Measurements from ENCODE around the gene GNAZ. TPM values are rescaled to one million over a fixed set of nuclear protein-coding genes. Genes with fewer than 3 reads are reported as not detected.
"Not testable (repeated sequence)": the region's sequence is repeated elsewhere in the genome, so short reads cannot be mapped to it uniquely, and the experiment has no call there.

Gene GNAZ
- total and polyA plus RNA-seq, 12 donors: 1.3 to 4.2 (median 2.3) TPM

DNA sequence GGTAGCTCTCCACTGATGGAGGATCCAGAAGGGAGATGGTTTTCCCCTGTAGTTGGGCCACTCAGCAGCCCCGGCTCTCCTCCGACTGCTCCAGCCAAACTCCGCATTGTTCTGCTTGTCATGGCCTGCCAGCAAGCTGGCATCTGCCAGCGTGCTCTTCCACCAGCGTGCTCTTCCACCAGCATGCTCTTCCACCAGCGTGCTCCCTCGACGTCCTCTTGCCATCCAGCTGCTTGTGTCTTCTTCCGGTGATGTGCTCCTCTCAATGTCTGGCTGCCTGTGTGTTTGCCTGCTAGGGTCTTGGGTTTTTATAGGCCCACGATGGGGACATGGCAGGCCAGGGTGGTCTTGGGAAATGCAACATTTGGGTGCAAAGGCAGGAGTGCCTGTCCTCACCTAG, 43.5 kb upstream of the GNAZ start:
- ATAC-seq (no peak), DNase-seq (no peak)
- 93 to 94% methylated on average over 10 of the region's 10 CpGs for WGBS, 2 donors
- intact Hi-C loops (cut with DNase I): no loop called here
- TF ChIP-seq, protein P1, sequence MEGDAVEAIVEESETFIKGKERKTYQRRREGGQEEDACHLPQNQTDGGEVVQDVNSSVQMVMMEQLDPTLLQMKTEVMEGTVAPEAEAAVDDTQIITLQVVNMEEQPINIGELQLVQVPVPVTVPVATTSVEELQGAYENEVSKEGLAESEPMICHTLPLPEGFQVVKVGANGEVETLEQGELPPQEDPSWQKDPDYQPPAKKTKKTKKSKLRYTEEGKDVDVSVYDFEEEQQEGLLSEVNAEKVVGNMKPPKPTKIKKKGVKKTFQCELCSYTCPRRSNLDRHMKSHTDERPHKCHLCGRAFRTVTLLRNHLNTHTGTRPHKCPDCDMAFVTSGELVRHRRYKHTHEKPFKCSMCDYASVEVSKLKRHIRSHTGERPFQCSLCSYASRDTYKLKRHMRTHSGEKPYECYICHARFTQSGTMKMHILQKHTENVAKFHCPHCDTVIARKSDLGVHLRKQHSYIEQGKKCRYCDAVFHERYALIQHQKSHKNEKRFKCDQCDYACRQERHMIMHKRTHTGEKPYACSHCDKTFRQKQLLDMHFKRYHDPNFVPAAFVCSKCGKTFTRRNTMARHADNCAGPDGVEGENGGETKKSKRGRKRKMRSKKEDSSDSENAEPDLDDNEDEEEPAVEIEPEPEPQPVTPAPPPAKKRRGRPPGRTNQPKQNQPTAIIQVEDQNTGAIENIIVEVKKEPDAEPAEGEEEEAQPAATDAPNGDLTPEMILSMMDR (IDR thresholded peaks at IDR 0.05): no peak
- no peak overlapping the region for H3K27ac ChIP-seq
- no peaks in the 10 kb centered on the region for H3K9me3 ChIP-seq
- H3K27me3 ChIP-seq: peaks cover 0 to 7% (median 2%) of the 10 kb centered on the region in 7 donors
- H3K4me1 ChIP-seq: no peaks in the 10 kb centered on the region
- H3K4me3 ChIP-seq: no peak overlapping the region
- H3K36me3 ChIP-seq: no peaks in the 10 kb centered on the region

DNA sequence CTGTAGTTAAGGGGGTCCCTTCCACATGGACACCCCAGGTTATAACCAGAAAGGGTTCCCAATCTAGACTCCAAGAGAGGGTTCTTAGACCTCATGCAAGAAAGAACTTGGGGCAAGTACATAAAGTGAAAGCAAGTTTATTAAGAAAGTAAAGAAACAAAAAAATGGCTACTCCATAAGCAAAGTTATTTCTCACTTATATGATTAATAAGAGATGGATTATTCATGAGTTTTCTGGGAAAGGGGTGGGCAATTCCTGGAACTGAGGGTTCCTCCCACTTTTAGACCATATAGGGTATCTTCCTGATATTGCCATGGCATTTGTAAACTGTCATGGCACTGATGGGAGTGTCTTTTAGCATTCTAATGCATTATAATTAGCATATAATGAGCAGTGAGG, 42.5 kb upstream of the GNAZ start:
- H3K9me3 ChIP-seq; intact Hi-C loops (cut with DNase I); H3K4me3 ChIP-seq; DNase-seq; H3K36me3 ChIP-seq; H3K27me3 ChIP-seq; ATAC-seq; H3K4me1 ChIP-seq; H3K27ac ChIP-seq: not testable (repeated sequence)

DNA sequence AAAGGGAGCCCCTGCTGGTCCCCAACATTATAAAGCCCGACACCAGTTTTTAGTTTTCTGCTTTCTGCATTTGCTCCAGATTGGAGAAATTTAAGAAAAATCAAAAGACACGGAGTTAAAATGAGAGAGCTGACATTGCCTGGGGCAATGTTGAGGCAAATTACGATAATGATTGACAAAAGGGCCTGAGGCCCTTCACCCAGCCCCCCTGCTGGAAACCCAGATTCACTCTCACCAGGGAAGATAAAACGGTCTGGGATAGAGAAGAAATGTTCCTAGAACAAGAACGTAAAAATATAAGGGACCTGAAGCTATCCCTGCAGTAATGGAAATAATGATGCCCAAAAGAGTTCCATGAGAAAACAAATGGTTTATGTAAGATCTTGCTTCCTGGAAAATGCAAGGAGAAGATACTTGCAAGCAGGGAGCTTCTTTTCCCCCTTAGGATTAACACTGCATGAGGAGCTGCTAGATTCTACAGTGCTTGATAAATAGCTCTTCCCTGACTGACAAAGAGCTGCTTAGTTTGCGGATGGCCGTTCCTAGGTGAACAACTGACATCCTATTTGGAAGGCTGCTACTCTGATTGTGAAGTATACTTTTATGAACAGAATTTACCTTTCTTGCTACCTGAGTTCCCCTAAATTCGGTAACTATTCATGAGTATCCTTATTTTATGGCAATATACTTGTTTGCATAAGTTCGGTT, 40.6 kb upstream of the GNAZ start:
- Histone ChIP-seq H3K9me3 (no peaks in the 10 kb centered on the region), H3K4me1 (no peaks in the 10 kb centered on the region), H3K27ac (no peak overlapping the region), H3K4me3 (no peak overlapping the region), H3K27me3 (peaks cover 0 to 7% (median 2%) of the 10 kb centered on the region in 7 donors), H3K36me3 (no peaks in the 10 kb centered on the region)
- intact Hi-C loops (cut with DNase I): loop anchor here in 3 of 10 donors (5.0 to 10.0 kb wide), 4 partner anchors 55 to 443 kb away; no protein-coding TSS in a partner anchor
- DNase-seq (no peak), ATAC-seq (no peak)
- TF ChIP-seq, protein P1 (IDR thresholded peaks at IDR 0.05): no peak
- 57 to 61% methylated on average over 9 of the region's 9 CpGs for WGBS, 2 donors

DNA sequence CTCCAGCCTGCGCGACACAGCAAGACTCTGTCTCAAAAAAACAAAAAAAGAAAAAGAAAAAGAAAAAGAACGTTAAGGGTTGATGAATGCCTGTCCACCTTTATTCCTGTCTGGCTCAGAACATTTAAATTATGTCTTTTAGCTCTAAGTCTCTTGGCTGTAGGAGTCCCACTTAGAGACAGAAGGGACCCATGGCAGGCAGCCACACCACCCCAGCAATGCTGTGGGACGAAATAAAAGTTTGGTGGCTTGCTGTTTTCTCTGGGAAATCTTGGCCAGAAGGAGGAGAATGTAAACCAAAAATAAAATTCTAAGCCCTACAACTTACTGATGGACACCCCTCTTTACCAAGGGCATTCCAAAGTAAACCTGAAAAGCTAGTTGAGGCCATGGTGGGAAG, 38.9 kb upstream of the GNAZ start:
- Histone ChIP-seq H3K4me1 (peaks cover 0 to under 1% (median 0%) of the 10 kb centered on the region in 9 donors), H3K4me3 (no peak overlapping the region), H3K27me3 (peaks cover 0 to 9% (median 4%) of the 10 kb centered on the region in 7 donors), H3K36me3 (no peaks in the 10 kb centered on the region), H3K9me3 (no peaks in the 10 kb centered on the region), H3K27ac (no peak overlapping the region)
- no peak for DNase-seq
- intact Hi-C loops (cut with DNase I): loop anchor here in 3 of 10 donors (5.0 to 10.0 kb wide), 4 partner anchors 53 to 441 kb away; no protein-coding TSS in a partner anchor
- WGBS, 2 donors: 84 to 88% methylated on average over 4 of the region's 4 CpGs
- ATAC-seq: no peak
- TF ChIP-seq, protein P1 (IDR thresholded peaks at IDR 0.05): no peak

DNA sequence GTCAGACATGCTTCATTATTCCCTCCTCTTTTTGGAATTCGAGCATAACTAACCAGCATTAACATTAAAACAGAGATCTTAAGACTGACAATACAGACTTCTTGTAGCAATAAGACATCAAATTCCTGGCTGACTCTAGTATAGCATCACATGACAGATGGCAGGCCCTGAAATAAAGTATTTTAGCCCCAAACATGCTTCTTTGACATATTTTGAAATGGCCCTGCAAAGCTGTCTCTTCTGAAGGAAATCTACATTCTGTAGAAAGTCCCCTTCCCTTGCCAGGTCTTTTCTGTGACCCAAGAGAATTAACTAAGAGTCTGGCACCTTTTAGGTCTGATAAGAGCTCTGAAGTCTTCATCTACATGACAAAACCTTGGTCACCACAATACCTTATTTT, 38.5 kb upstream of the GNAZ start:
- DNase-seq (no peak), ATAC-seq (no peak)
- Histone ChIP-seq H3K9me3 (no peaks in the 10 kb centered on the region), H3K27me3 (peaks cover 0 to 9% (median 4%) of the 10 kb centered on the region in 7 donors), H3K27ac (no peak overlapping the region), H3K4me3 (no peak overlapping the region), H3K4me1 (peaks cover 0 to 4% (median 1%) of the 10 kb centered on the region in 9 donors), H3K36me3 (no peaks in the 10 kb centered on the region)
- intact Hi-C loops (cut with DNase I): loop anchor here in 3 of 10 donors (5.0 to 10.0 kb wide), 4 partner anchors 53 to 441 kb away; no protein-coding TSS in a partner anchor
- 83 to 94% methylated on average over 1 of the region's 1 CpG for WGBS, 2 donors
- TF ChIP-seq, protein P1 (IDR thresholded peaks at IDR 0.05): no peak
